ENCODE results near the gene PARP11. TPM values are rescaled to one million over a fixed set of nuclear protein-coding genes. Genes with fewer than 3 reads are reported as not detected.

PARP11 gene
- total RNA-seq, 1 experiment from 2014 or later: 11.3 TPM

DNA sequence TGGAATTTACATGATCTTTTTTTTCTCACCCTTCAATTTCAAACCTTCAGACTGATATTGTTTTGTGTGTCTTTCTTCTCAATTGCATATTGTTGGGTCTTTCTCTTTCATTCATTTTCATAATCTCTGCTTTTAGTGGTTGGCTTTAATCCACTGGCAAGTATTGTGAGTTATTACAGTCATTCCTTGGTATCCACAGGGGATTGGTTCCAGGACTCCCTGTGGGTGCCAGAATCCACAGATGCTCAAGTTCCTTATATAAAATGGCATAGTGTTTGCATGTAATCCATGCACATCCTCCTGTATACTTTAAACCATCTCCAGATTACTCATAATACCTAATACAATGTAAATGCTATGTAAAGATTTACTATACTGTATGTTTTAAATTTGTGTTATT is 29.7 kb upstream of the PARP11 start:
- Histone ChIP-seq H4K20me1 (ENCODE audit: control insufficient read depth, insufficient read depth, insufficient read length) (no peaks in the 10 kb centered on the region), H2BK20ac (ENCODE audit: low read depth, low read length, poor library complexity, severe bottlenecking) (no peak overlapping the region), H3K9me3 (ENCODE audit: control insufficient read depth, low read depth, low read length) (no peaks in the 10 kb centered on the region), H3K23ac (ENCODE audit: insufficient read length, low read depth, low read length) (no peak overlapping the region), H4K91ac (ENCODE audit: insufficient read length, low read depth, low read length) (no peak overlapping the region), H3K4me1 (ENCODE audit: insufficient read depth, low read length) (no peaks in the 10 kb centered on the region), H4K8ac (replicated peaks; ENCODE audit: insufficient read length, low read depth, low read length) (no peak overlapping the region), H2AFZ (ENCODE audit: low read length) (no peak overlapping the region), H3K79me1 (ENCODE audit: insufficient read depth, low read depth, low read length, poor library complexity, severe bottlenecking) (no peaks in the 10 kb centered on the region), H3K23me2 (ENCODE audit: insufficient read length, low read depth, low read length, poor library complexity, severe bottlenecking) (no peaks in the 10 kb centered on the region), H3K4ac (ENCODE audit: low read depth, low read length) (no peak overlapping the region), H3K79me2 (ENCODE audit: insufficient read depth, low read length) (no peaks in the 10 kb centered on the region), H3K4me2 (ENCODE audit: insufficient read depth, insufficient read length, low read length) (no peak overlapping the region), H2BK15ac (ENCODE audit: low read depth, low read length) (no peak overlapping the region), H2BK120ac (ENCODE audit: low read depth, low read length, poor library complexity, severe bottlenecking) (no peak overlapping the region), H3T11ph (ENCODE audit: low read length) (no peak overlapping the region), H3K18ac (ENCODE audit: insufficient read length, low read depth, low read length) (no peak overlapping the region), H3K9ac (ENCODE audit: extremely low read depth, insufficient read length, low read length) (no peak overlapping the region), H4K5ac (ENCODE audit: insufficient read length, low read depth, low read length) (no peak overlapping the region), H3K27ac (ENCODE audit: insufficient read length, low read depth, low read length) (no peak overlapping the region), H2BK5ac (ENCODE audit: insufficient read length, low read length) (no peak overlapping the region), H2BK12ac (ENCODE audit: insufficient read length, low read depth, low read length) (no peak overlapping the region), H3K14ac (ENCODE audit: insufficient read depth, low read length) (no peak overlapping the region), H3K56ac (ENCODE audit: insufficient read length, low read depth, low read length) (no peak overlapping the region), H3K27me3 (ENCODE audit: insufficient read depth, low read length) (no peaks in the 10 kb centered on the region), H2AK5ac (ENCODE audit: insufficient read length, low read length) (no peak overlapping the region)
- TF ChIP-seq, protein P1, sequence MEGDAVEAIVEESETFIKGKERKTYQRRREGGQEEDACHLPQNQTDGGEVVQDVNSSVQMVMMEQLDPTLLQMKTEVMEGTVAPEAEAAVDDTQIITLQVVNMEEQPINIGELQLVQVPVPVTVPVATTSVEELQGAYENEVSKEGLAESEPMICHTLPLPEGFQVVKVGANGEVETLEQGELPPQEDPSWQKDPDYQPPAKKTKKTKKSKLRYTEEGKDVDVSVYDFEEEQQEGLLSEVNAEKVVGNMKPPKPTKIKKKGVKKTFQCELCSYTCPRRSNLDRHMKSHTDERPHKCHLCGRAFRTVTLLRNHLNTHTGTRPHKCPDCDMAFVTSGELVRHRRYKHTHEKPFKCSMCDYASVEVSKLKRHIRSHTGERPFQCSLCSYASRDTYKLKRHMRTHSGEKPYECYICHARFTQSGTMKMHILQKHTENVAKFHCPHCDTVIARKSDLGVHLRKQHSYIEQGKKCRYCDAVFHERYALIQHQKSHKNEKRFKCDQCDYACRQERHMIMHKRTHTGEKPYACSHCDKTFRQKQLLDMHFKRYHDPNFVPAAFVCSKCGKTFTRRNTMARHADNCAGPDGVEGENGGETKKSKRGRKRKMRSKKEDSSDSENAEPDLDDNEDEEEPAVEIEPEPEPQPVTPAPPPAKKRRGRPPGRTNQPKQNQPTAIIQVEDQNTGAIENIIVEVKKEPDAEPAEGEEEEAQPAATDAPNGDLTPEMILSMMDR (conservative IDR thresholded peaks at IDR 0.05): no peak
- DNase-seq: no peak
- Mint-ChIP-seq H3K4me1 (0 out of 4 replicates have a peak, but pooled peaks cover 0 to under 1% of the 10 kb centered on the region in 2 experiments), H3K36me3 (ENCODE audit: insufficient read depth in 1 of 3, low read depth in 3 of 3) (no peaks in the 10 kb centered on the region), H3K4me3 (no peak overlapping the region), H3K27me3 (ENCODE audit: low read depth) (no peaks in the 10 kb centered on the region), H3K27ac (no peak overlapping the region), H3K9me3 (no peaks in the 10 kb centered on the region; a peak in 1 of 5 replicates)

Data from H9 (cell line).